ENCODE measurements around the gene OTUB2. TPM values are rescaled to one million over a fixed set of nuclear protein-coding genes. Genes with fewer than 3 reads are reported as not detected.

Gene OTUB2
- total and polyA plus RNA-seq, 9 donors, result 0.41 to 1.6 (median 0.76) TPM

DNA sequence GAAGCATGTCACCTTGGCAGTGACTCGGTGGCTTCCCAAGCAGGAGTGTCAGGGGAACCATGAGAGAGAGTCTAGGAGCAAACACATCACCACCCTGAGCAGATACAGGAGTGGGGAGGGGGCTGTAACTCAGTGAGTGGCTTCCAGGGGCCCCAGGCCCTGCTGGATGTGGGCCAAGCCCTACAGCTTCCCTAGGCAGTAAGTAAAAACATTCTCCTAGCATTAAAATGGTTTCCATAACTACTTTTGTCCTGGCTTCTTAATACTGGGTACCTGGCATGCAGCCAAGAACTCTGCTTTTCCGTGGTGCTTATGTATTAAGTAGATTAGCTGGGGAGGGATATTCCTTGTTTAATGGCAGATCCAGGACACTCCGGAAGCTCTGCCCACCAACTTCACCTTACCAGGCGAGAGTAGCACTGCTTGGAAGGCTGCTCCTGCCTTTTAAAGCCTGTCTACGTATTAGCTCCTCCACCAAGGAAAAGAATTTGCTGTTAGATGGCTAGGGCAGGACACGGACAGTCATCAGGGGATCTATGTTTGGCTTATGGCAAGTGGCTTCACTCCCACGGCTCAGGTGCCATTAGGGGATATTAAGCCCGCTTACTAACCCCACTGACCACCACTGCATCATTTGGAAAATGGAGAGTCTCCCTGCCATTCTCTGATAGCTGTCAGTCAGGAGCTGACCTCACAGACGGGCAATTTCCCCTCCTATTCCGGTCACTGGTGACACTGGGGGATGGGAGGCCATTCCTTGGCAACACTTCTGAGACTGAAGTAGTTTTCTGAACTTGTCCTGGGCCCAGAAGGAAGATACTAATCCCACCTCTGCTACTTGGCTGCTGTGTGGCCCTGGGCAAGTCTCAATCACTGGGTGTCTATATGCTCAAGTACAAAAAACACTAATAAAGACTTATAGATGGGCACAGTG is 22.8 kb downstream of the OTUB2 start:
- H3K4me3 ChIP-seq, result no peak overlapping the region
- H3K27ac ChIP-seq, result no peak overlapping the region
- no peaks in the 10 kb centered on the region for H3K36me3 ChIP-seq
- WGBS, 3 donors, result 78 to 81% (median 79%) methylated on average over 10 of the region's 10 CpGs
- H3K9me3 ChIP-seq, result no peaks in the 10 kb centered on the region
- H3K4me1 ChIP-seq (ENCODE audit: insufficient read depth), result no peaks in the 10 kb centered on the region
- no peaks in the 10 kb centered on the region for H3K27me3 ChIP-seq
- TF ChIP-seq EP300 (IDR thresholded peaks at IDR 0.05) (no peak), POLR2A (IDR thresholded peaks at IDR 0.05) (no peak)
- TF ChIP-seq, protein P1, sequence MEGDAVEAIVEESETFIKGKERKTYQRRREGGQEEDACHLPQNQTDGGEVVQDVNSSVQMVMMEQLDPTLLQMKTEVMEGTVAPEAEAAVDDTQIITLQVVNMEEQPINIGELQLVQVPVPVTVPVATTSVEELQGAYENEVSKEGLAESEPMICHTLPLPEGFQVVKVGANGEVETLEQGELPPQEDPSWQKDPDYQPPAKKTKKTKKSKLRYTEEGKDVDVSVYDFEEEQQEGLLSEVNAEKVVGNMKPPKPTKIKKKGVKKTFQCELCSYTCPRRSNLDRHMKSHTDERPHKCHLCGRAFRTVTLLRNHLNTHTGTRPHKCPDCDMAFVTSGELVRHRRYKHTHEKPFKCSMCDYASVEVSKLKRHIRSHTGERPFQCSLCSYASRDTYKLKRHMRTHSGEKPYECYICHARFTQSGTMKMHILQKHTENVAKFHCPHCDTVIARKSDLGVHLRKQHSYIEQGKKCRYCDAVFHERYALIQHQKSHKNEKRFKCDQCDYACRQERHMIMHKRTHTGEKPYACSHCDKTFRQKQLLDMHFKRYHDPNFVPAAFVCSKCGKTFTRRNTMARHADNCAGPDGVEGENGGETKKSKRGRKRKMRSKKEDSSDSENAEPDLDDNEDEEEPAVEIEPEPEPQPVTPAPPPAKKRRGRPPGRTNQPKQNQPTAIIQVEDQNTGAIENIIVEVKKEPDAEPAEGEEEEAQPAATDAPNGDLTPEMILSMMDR (IDR thresholded peaks at IDR 0.05), result no peak
- peak in 1 of 5 donors; percentile 7 for DNase-seq
- intact Hi-C loops (cut with DNase I), result no loop called here

DNA sequence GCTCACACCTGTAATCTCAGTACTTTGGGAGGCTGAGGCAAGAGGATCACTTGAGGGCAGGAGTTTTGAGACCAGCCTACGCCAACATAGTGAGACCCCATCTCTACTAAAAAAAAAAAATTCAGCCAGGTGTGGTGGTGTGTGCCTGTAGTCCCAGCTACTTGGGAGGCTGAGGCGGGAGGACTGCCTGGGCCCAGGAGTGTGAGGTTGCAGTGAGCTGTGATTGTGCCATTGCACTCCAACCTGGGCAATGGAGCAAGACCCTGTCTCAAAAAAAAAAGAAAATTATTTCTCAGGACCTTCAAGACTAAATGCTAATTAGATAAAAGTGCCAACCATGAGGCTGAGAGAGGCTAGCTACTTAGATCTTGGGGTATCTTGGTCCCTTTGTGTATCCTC is 23.5 kb downstream of the OTUB2 start:
- DNase-seq, result no peak
- H3K27ac ChIP-seq, result no peak overlapping the region

DNA sequence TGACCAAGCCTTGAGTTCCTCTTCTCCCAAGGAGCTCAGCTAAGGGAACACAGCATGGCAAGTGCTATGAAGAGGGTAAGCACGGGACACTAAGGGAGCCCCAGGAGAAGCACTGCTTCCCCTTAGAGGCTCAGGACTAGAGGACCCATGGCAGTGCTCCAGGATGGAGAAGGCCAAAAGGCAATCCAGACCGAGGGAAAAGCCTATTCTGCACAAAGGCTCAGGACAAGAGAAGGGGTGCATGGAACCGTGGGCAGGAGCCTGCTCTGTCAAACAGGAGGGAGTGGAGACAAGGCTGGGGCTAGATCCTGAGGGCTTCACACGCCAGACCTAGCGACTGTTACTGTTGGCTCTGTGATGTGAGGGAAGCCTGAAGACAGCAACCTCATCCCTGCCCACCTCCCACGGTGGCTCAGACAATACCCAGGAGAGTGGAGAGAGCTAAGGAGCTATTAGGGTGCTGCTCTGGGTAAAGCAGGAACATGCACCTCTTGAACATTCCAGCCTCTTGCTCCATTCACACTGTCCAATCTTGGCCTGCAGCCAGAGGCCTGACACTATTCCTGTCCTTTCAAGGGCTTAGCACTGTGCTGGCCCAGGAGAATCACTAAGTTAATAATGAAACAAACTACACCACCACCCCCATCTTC is 24.2 kb downstream of the OTUB2 start:
- Histone ChIP-seq H3K9me3 (no peaks in the 10 kb centered on the region), H3K36me3 (no peaks in the 10 kb centered on the region), H3K4me3 (no peak overlapping the region), H3K27ac (no peak overlapping the region), H3K4me1 (ENCODE audit: insufficient read depth) (no peaks in the 10 kb centered on the region), H3K27me3 (no peaks in the 10 kb centered on the region)
- intact Hi-C loops (cut with DNase I), result loop anchor here in 2 of 4 donors (5.0 kb wide), 2 partner anchors 77 to 87 kb away; partner anchors contain the start of gene IFI27L2 (in 1 of the 2)
- 76 to 81% (median 78%) methylated on average over 6 of the region's 6 CpGs for WGBS, 3 donors
- DNase-seq, result peak in 1 of 5 donors; percentile 24
- no peak for TF ChIP-seq POLR2A (IDR thresholded peaks at IDR 0.05)
- no peak for TF ChIP-seq EP300 (IDR thresholded peaks at IDR 0.05)
- TF ChIP-seq, protein P1 (IDR thresholded peaks at IDR 0.05), result no peak

More for the DNA sequence above, 23.5 kb downstream of the OTUB2 start:
- Histone ChIP-seq H3K36me3 (no peaks in the 10 kb centered on the region), H3K4me1 (ENCODE audit: insufficient read depth) (no peaks in the 10 kb centered on the region), H3K4me3 (no peak overlapping the region), H3K27me3 (no peaks in the 10 kb centered on the region), H3K9me3 (no peaks in the 10 kb centered on the region)
- TF ChIP-seq, protein P1 (IDR thresholded peaks at IDR 0.05), result no peak
- TF ChIP-seq POLR2A (IDR thresholded peaks at IDR 0.05) (no peak), EP300 (IDR thresholded peaks at IDR 0.05) (no peak)
- WGBS, 3 donors, result 88 to 100% (median 91%) methylated on average over 2 of the region's 2 CpGs
- intact Hi-C loops (cut with DNase I), result loop anchor here in 2 of 4 donors (5.0 kb wide), 2 partner anchors 78 to 88 kb away; partner anchors contain the start of gene IFI27L2 (in 1 of the 2)

DNA sequence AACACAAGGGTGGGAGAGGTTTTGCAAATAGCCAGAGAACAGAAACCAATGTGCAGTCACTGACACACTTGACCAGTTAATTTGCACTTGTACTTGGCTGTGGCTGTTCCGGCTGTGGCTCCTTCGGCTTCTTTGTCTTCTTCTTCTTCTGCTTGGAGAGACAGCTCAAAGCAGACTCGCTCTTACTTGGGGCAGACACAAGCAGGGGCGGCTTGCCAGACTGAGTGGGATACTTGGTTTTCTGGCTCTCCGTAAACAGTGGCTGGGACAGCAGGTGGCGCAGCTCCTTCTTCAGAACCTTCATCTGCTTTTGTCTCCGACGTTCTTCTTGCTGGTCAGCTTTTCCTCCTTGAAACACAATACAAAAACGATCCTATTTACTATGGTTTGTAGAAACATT is 25.0 kb downstream of the OTUB2 start:
- H3K27me3 ChIP-seq, result no peaks in the 10 kb centered on the region
- no peak overlapping the region for H3K4me3 ChIP-seq
- H3K27ac ChIP-seq, result no peak overlapping the region
- H3K9me3 ChIP-seq, result no peaks in the 10 kb centered on the region
- H3K36me3 ChIP-seq, result no peaks in the 10 kb centered on the region
- intact Hi-C loops (cut with DNase I), result loop anchor here in 2 of 4 donors (5.0 kb wide), 2 partner anchors 76 to 86 kb away; partner anchors contain the start of gene IFI27L2 (in 1 of the 2)
- WGBS, 3 donors, result 15 to 22% (median 19%) methylated on average over 9 of the region's 9 CpGs
- no peaks in the 10 kb centered on the region for H3K4me1 ChIP-seq (ENCODE audit: insufficient read depth)
- TF ChIP-seq, protein P1 (IDR thresholded peaks at IDR 0.05), result peak; percentile 15 to 60 (median 48)
- TF ChIP-seq EP300 (IDR thresholded peaks at IDR 0.05), result no peak
- peak; percentile 75 to 87 (median 81) for DNase-seq
